Regular cardiac myocyte (primary cell): ENCODE data around the gene SLC25A36. TPM values are rescaled to one million over a fixed set of nuclear protein-coding genes. Genes with fewer than 3 reads are reported as not detected.

Experiments
- total RNA-seq: library from RNA; depleted of rRNA; stranded (reverse); fragments of >200 nt; gene quantifications from 2 replicates; pipeline ENCODE4 v1.2.3, GENCODE V29; 2014

SLC25A36 gene
- 41.6 and 118 TPM in 2 replicates for total RNA-seq

GRCh38 chr3:140941434-140942220, at the start of gene SLC25A36:
Gene SLC25A36 (plus strand): TSS chr3:140941836. CDS start chr3:140942055, 219 bp downstream.

Other genes with a start within 250 kb of the SLC25A36 start
- gene SPSB4, start 109.5 kb downstream of the SLC25A36 start, total RNA-seq = not detected in 2 replicates